ENCODE results near the gene PPIP5K2. TPM values are rescaled to one million over a fixed set of nuclear protein-coding genes. Genes with fewer than 3 reads are reported as not detected.

The PPIP5K2 gene
- total RNA-seq, 1 experiment from 2014 or later: 35.5 TPM

DNA sequence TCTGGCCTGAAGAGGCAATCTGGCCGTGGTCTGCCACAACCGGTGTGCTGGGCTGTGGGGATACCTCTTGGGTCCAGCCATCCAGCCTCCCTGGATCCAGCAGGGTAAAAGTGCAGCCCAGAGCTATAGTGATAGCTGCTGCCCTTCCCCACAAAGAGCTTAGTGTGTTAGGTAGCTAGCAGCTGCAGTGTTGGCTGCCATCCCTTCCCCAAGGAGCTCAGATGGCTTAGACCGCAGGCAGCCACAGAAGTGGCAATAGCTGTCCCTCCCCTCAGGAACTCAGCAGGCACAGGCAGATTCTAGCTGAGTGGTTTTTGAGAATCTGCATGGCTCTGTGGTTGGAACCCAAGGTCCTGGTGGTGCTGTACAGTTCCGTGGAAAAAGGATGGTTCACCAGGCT, 40.3 kb upstream of the PPIP5K2 start:
- BruUV-seq (replicated peaks): no TSS peak
- no peak for DNase-seq
- H2AFZ ChIP-seq: no peak overlapping the region
- TF ChIP-seq EZH2 (IDR thresholded peaks at IDR 0.05; ENCODE audit: low read depth): no peak
- TF ChIP-seq, protein P1, sequence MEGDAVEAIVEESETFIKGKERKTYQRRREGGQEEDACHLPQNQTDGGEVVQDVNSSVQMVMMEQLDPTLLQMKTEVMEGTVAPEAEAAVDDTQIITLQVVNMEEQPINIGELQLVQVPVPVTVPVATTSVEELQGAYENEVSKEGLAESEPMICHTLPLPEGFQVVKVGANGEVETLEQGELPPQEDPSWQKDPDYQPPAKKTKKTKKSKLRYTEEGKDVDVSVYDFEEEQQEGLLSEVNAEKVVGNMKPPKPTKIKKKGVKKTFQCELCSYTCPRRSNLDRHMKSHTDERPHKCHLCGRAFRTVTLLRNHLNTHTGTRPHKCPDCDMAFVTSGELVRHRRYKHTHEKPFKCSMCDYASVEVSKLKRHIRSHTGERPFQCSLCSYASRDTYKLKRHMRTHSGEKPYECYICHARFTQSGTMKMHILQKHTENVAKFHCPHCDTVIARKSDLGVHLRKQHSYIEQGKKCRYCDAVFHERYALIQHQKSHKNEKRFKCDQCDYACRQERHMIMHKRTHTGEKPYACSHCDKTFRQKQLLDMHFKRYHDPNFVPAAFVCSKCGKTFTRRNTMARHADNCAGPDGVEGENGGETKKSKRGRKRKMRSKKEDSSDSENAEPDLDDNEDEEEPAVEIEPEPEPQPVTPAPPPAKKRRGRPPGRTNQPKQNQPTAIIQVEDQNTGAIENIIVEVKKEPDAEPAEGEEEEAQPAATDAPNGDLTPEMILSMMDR (conservative IDR thresholded peaks at IDR 0.05): no peak
- peaks cover 33% of the 10 kb centered on the region for H3K9me3 ChIP-seq (ENCODE audit: insufficient read depth, low read depth)
- H4K20me1 ChIP-seq (ENCODE audit: insufficient read depth): no peaks in the 10 kb centered on the region
- H3K27ac ChIP-seq: no peak overlapping the region
- ChIA-PET CTCF (no interaction called here), POLR2A (ENCODE audit: unreplicated experiment) (no interaction called here)
- intact Hi-C loops (cut with micrococcal nuclease; ENCODE audit: unreplicated experiment): no loop called here
- H3K9me2 ChIP-seq (ENCODE audit: insufficient read depth): no peaks in the 10 kb centered on the region
- peaks cover 6% of the 10 kb centered on the region; the same call in 1 of the 2 replicates for H3K36me3 ChIP-seq (ENCODE audit: low read depth)
- H3K4me1 ChIP-seq (replicated peaks; ENCODE audit: insufficient read depth): no peaks in the 10 kb centered on the region
- no peaks in the 10 kb centered on the region for H3K27me3 ChIP-seq (ENCODE audit: insufficient read depth, low read depth)
- no peak overlapping the region for H3K4me3 ChIP-seq
- no peaks in the 10 kb centered on the region for H3K79me2 ChIP-seq (ENCODE audit: low read depth)
- no peaks in the 10 kb centered on the region for H3F3A ChIP-seq (ENCODE audit: insufficient read depth, low read depth)
- H3K4me2 ChIP-seq: no peak overlapping the region

DNA sequence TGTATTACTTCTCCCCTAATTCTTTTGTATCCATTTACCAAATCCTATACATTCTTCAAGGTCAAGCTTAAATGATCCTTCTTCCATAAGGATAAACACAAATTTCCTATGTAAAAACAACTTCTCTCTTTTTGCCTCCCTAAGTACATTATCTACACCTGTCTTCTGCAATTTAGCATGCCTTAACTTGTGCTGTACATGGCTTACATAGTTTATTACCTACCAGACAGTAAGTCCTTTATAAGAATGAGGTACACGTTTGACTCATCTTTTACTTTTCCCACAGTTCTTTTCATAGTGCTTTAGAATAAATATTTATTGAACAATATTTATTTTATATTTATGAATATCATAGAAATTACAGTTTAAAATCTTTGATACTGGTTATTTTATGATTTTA, 33.6 kb upstream of the PPIP5K2 start:
- Histone ChIP-seq H3K4me1 (replicated peaks; ENCODE audit: insufficient read depth) (no peaks in the 10 kb centered on the region), H3K36me3 (ENCODE audit: low read depth) (peaks cover 8% of the 10 kb centered on the region; the same call in 1 of the 2 replicates), H2AFZ (no peak overlapping the region), H3K27me3 (ENCODE audit: insufficient read depth, low read depth) (no peaks in the 10 kb centered on the region), H4K20me1 (ENCODE audit: insufficient read depth) (no peaks in the 10 kb centered on the region), H3K9me2 (ENCODE audit: insufficient read depth) (no peaks in the 10 kb centered on the region), H3K4me2 (no peak overlapping the region), H3F3A (ENCODE audit: insufficient read depth, low read depth) (no peaks in the 10 kb centered on the region), H3K27ac (no peak overlapping the region), H3K9me3 (ENCODE audit: insufficient read depth, low read depth) (peaks cover 17% of the 10 kb centered on the region; the same call in 1 of the 2 replicates), H3K79me2 (ENCODE audit: low read depth) (no peaks in the 10 kb centered on the region), H3K4me3 (no peak overlapping the region)
- intact Hi-C loops (cut with micrococcal nuclease; ENCODE audit: unreplicated experiment): no loop called here
- no peak for TF ChIP-seq EZH2 (IDR thresholded peaks at IDR 0.05; ENCODE audit: low read depth)
- TF ChIP-seq, protein P1 (conservative IDR thresholded peaks at IDR 0.05): no peak
- no TSS peak for BruUV-seq (replicated peaks)
- DNase-seq: no peak
- CTCF ChIA-PET: no interaction called here
- POLR2A ChIA-PET (ENCODE audit: unreplicated experiment): no interaction called here

GRCh38 chr5:103089272-103089671, 30.8 kb upstream of the PPIP5K2 start:
- Histone ChIP-seq H3K36me3 (ENCODE audit: low read depth) (peaks cover 7% of the 10 kb centered on the region; the same call in 1 of the 2 replicates), H2AFZ (no peak overlapping the region), H3K4me1 (replicated peaks; ENCODE audit: insufficient read depth) (no peaks in the 10 kb centered on the region), H4K20me1 (ENCODE audit: insufficient read depth) (no peaks in the 10 kb centered on the region), H3K27ac (no peak overlapping the region), H3K9me2 (ENCODE audit: insufficient read depth) (no peaks in the 10 kb centered on the region), H3K4me2 (no peak overlapping the region), H3K9me3 (ENCODE audit: insufficient read depth, low read depth) (peaks cover 6% of the 10 kb centered on the region; the same call in 1 of the 2 replicates), H3K4me3 (no peak overlapping the region), H3F3A (ENCODE audit: insufficient read depth, low read depth) (no peaks in the 10 kb centered on the region), H3K27me3 (ENCODE audit: insufficient read depth, low read depth) (no peaks in the 10 kb centered on the region), H3K79me2 (ENCODE audit: low read depth) (no peaks in the 10 kb centered on the region)
- DNase-seq: no peak
- BruUV-seq (replicated peaks): no TSS peak
- no peak for TF ChIP-seq EZH2 (IDR thresholded peaks at IDR 0.05; ENCODE audit: low read depth)
- TF ChIP-seq, protein P1 (conservative IDR thresholded peaks at IDR 0.05): no peak
- intact Hi-C loops (cut with micrococcal nuclease; ENCODE audit: unreplicated experiment): no loop called here
- ChIA-PET CTCF (no interaction called here), POLR2A (ENCODE audit: unreplicated experiment) (no interaction called here)

Measured in PC-9 (cell line).